Activated naive CD8-positive, alpha-beta T cell (primary cell): ENCODE results near the gene ZNF735.
"Not testable (repeated sequence)": the region's sequence is repeated elsewhere in the genome, so short reads cannot be mapped to it uniquely, and the experiment has no call there.

Source experiments
- H3K27ac Mint-ChIP-seq: one replicate; pipeline ENCODE4 v1.8.0; 2021; ENCODE audit warnings: mixed read lengths
- H3K27me3 Mint-ChIP-seq: one replicate; pipeline ENCODE4 v1.8.0; 2021; ENCODE audit warnings: mixed read lengths
- H3K36me3 Mint-ChIP-seq: one replicate; pipeline ENCODE4 v1.8.0; 2021; ENCODE audit warnings: mixed read lengths
- H3K4me1 Mint-ChIP-seq: one replicate; pipeline ENCODE4 v1.8.0; 2021; ENCODE audit warnings: low read depth, mixed read lengths
- H3K4me3 Mint-ChIP-seq: one replicate; pipeline ENCODE4 v1.8.0; 2021; ENCODE audit warnings: mild to moderate bottlenecking, mixed read lengths
- H3K9me3 Mint-ChIP-seq: one replicate; pipeline ENCODE4 v1.8.0; 2021; ENCODE audit warnings: low read depth, mixed read lengths

The ZNF735 gene

GRCh38 chr7:64228174-64228573, 21.2 kb downstream of the ZNF735 start, which contains the start of gene ZNF679:
Gene ZNF679 (plus strand): TSS chr7:64228474. CDS start chr7:64249118, 20,644 bp downstream.
- not testable (repeated sequence) for H3K27me3 Mint-ChIP-seq, H3K27ac Mint-ChIP-seq, H3K4me1 Mint-ChIP-seq, H3K4me3 Mint-ChIP-seq, H3K36me3 Mint-ChIP-seq
- H3K9me3 Mint-ChIP-seq = peaks cover 38% of the 10 kb centered on the region

DNA sequence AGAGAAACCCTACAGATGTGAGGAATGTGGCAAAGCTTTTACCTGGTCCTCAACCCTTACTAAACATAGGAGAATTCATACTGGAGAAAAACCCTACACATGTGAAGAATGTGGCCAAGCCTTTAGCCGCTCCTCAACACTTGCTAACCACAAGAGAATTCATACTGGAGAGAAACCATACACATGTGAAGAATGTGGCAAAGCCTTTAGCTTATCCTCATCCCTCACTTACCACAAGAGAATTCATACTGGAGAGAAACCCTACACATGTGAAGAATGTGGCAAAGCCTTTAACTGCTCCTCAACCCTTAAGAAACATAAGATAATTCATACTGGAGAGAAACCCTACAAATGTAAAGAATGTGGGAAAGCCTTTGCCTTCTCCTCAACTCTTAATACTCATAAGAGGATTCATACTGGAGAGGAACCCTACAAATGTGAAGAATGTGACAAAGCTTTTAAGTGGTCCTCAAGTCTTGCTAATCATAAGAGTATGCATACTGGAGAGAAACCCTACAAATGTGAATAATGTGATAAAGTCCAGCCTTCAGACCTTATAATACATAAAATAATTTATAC, 59.4 kb downstream of the ZNF735 start:
- no peak overlapping the region for H3K4me3 Mint-ChIP-seq
- no peaks in the 10 kb centered on the region for H3K27me3 Mint-ChIP-seq
- peaks cover 17% of the 10 kb centered on the region for H3K36me3 Mint-ChIP-seq
- peaks cover 37% of the 10 kb centered on the region for H3K9me3 Mint-ChIP-seq
- no peak overlapping the region for H3K27ac Mint-ChIP-seq
- no peaks in the 10 kb centered on the region for H3K4me1 Mint-ChIP-seq
